Mucosa of rectum (tissue), 2 donors: ENCODE measurements around the gene RASL10A.
A peak's percentile ranks its signal among the peaks of the same experiment; 100 is the strongest.

Experiments
- H3K27ac ChIP-seq, 2 donors: one replicate each; pipeline ENCODE4 v1.7.0; 2013; ENCODE audit warnings: inconsistent platforms in 2 of 2, low read depth in 2 of 2, low read length in 2 of 2
- H3K27me3 ChIP-seq, 2 donors: one replicate each; pipeline ENCODE4 v1.7.0; 2013; ENCODE audit warnings: low read length in 2 of 2; ENCODE audit not compliant: control insufficient read depth in 2 of 2, insufficient read depth in 2 of 2
- H3K36me3 ChIP-seq, 2 donors: one replicate each; pipeline ENCODE4 v1.7.0; 2013; ENCODE audit warnings: low read length in 2 of 2; ENCODE audit not compliant: control insufficient read depth in 2 of 2, insufficient read depth in 2 of 2
- H3K4me1 ChIP-seq, 2 donors: one replicate each; pipeline ENCODE4 v1.7.0; 2013; ENCODE audit warnings: low read length in 2 of 2, mild to moderate bottlenecking in 1 of 2; ENCODE audit not compliant: control insufficient read depth in 2 of 2, insufficient read depth in 2 of 2
- H3K4me3 ChIP-seq, 2 donors: one replicate each; pipeline ENCODE4 v1.7.0; 2013; ENCODE audit warnings: low read length in 2 of 2
- H3K9ac ChIP-seq, 2 donors: one replicate each; pipeline ENCODE4 v1.7.0; 2013; ENCODE audit warnings: low read length in 2 of 2, low read depth in 1 of 2, mild to moderate bottlenecking in 1 of 2
- H3K9me3 ChIP-seq, 2 donors: one replicate each; pipeline ENCODE4 v1.7.0; 2013; ENCODE audit warnings: low read length in 2 of 2; ENCODE audit not compliant: control insufficient read depth in 2 of 2
- donor health status: healthy.
- donor health status: Normal muscosa, but diverticular disease.

RASL10A gene

DNA sequence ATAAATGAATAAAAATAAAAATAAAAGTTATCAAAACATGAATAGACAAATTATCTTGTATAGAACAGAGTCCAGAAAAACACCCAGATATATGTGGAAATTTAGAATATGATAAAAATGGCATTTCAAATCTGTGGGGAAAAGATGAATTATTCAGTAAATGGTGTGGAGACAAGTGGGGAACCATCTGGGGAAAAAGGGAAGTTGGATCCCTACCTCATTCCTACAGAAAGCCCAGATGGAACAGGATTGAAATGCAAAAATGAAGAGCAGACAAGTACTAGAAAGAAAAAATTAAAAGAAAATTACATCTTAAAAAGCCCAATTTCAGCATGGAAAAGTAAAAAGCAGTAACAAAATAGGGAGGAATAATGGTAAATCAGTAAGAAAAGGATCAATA, 8.1 kb upstream of the RASL10A start:
- H3K9me3 ChIP-seq, result no peaks in the 10 kb centered on the region
- no peak overlapping the region for H3K9ac ChIP-seq
- H3K27ac ChIP-seq, result no peak overlapping the region
- H3K4me1 ChIP-seq, result no peaks in the 10 kb centered on the region
- H3K4me3 ChIP-seq, result no peak overlapping the region
- no peaks in the 10 kb centered on the region for H3K27me3 ChIP-seq
- H3K36me3 ChIP-seq, result peaks cover 13 to 23% of the 10 kb centered on the region in 2 donors

GRCh38 chr22:29320546-29320945, 5.0 kb upstream of the RASL10A start:
- Histone ChIP-seq H3K36me3 (no peaks in the 10 kb centered on the region), H3K27me3 (peaks cover 8 to 11% of the 10 kb centered on the region in 2 donors), H3K4me1 (no peaks in the 10 kb centered on the region), H3K9ac (no peak overlapping the region), H3K27ac (no peak overlapping the region), H3K4me3 (no peak overlapping the region), H3K9me3 (no peaks in the 10 kb centered on the region)

GRCh38 chr22:29319072-29319471, 3.6 kb upstream of the RASL10A start:
- Histone ChIP-seq H3K4me1 (peaks cover 8 to 12% of the 10 kb centered on the region in 2 donors), H3K9me3 (no peaks in the 10 kb centered on the region), H3K27me3 (peaks cover 14 to 16% of the 10 kb centered on the region in 2 donors), H3K27ac (no peak overlapping the region), H3K9ac (no peak overlapping the region), H3K36me3 (no peaks in the 10 kb centered on the region), H3K4me3 (no peak overlapping the region)

- H3K36me3 ChIP-seq, result no peaks in the 10 kb centered on the region
- H3K9me3 ChIP-seq, result no peaks in the 10 kb centered on the region
- peaks cover 14 to 22% of the 10 kb centered on the region in 2 donors for H3K27me3 ChIP-seq
- no peak overlapping the region for H3K9ac ChIP-seq
- H3K27ac ChIP-seq, result no peak overlapping the region
- peaks cover 18 to 23% of the 10 kb centered on the region in 2 donors for H3K4me1 ChIP-seq
- H3K4me3 ChIP-seq, result no peak overlapping the region
Measured at GRCh38 chr22:29317827-29318454, 2.4 kb upstream of the RASL10A start.

DNA sequence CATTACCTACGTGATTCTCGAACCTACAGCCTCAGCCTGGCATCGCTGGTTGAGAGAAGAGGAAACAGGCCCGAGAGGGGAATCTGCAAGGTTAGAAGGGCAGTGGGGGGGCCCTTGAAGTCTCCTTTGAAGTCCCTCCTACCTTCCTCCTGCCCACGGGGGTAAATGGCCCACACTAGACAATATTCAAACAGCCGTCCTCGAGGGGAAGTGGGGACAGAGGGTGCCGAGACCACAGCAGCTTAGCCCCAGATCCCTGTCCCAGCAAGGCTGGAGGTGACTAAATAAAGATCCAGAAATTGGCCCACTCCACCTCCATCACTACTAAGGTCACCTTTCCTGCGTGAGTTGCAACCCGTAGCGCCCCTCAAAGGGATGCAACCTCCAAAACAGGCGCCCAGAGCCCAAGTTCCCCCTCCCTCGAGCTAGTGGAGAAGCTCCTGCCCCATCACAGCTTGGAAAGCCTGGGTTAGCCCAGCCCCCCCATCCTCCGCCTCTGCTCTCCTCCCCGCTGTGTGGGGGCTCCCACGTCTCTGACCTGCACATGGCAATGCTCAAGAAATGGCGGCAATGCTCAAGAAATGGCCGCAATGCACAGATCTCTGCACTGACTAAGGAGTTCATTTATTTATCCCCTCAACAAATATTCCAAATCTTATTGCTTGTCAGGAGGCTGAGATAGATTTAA, 788 bp upstream of the RASL10A start:
- Histone ChIP-seq H3K4me1 (peaks cover 22 to 32% of the 10 kb centered on the region in 2 donors), H3K9ac (no peak overlapping the region), H3K9me3 (no peaks in the 10 kb centered on the region), H3K27me3 (peaks cover 14 to 22% of the 10 kb centered on the region in 2 donors), H3K4me3 (no peak overlapping the region), H3K27ac (no peak overlapping the region), H3K36me3 (no peaks in the 10 kb centered on the region)

DNA sequence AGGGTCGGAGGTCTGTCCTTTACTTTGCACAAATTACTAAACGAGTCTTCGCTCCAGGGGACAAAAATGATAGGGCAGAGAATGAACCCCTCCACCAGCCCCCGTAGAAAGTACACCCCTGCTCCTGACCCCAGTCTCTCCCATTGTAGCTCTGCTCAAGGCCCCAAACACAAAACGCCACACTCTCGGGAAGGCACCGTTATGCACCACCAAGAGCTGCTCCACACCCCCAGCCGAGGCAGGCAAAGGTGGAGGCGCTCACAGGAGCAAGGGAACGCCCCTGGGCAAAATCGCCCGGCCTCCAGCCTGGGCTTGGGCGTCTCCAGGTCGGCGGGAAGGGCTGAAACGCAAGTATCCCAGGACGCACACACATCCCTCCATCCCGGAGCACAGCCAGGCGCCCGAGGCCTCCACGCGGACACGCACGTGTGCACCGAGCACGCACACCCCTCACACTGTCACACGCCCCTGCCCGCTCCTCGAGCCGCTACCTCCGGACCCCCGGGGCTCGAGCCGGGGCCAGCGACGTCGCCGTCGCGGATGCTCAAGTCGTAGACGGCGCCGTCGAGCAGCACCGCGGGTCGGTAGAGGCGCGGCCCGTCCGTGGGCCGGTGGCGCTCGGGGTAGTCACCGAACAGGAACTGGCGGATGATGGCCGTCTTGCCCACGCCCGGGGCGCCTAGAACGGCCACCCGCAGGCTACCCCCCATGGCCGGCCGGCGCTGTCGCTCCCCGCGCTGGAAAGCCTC, 786 bp downstream of the RASL10A start:
- peaks cover 36 to 45% of the 10 kb centered on the region in 2 donors for H3K4me1 ChIP-seq

DNA sequence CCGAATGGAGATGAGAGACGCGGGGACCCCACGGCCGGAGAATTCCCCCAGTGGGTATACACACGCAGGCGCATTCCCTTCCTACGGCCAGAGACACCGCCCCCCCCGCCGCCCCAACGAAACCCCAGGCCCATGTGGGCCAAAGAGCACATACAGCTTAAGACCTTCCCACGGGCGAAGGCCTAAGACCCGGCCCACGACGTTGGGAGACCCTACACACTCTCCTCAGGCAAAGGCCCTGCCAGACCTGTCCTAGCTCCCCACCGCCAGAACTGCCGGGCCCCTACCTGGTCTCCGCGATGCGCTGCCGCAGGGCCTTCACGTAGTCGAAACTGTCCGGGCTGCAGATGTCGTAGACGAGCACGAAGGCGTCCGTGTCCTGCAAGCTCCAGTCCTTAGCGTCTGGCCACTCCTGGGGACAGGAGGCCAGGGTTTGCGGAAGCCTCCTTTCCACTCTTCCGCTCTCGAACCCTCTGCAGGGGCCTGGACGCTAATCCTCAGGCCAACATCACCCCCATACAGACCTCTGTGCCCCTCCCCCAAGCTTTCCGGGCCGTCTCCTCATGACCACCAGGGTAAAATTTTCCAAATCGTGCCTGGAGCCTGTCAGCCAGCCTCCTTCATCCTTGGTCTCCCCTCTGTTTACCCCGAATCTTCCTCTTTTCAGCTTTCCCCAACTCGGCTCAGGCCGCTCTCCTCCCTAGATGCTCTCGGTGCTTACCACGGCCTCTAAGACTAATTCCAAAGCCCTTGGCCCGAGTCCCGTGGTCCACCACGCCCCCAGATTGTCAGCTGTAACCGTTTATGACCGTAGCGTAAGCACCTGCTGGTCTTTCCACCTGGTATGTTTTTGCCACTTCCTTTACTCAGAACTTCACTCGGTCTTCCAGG, 1.7 kb downstream of the RASL10A start:
- Histone ChIP-seq H3K36me3 (no peaks in the 10 kb centered on the region), H3K27ac (no peak overlapping the region), H3K4me3 (peak overlapping the region; percentile 6 to 26), H3K9me3 (no peaks in the 10 kb centered on the region), H3K27me3 (peaks cover 14 to 22% of the 10 kb centered on the region in 2 donors), H3K9ac (no peak overlapping the region), H3K4me1 (peaks cover 45 to 54% of the 10 kb centered on the region in 2 donors)

More for the DNA sequence above, 786 bp downstream of the RASL10A start:
- Histone ChIP-seq H3K9me3 (no peaks in the 10 kb centered on the region), H3K9ac (peak overlapping the region in 1 of 2 donors; percentile 16), H3K27me3 (peaks cover 14 to 22% of the 10 kb centered on the region in 2 donors), H3K27ac (no peak overlapping the region), H3K36me3 (no peaks in the 10 kb centered on the region), H3K4me3 (peak overlapping the region; percentile 1 to 22)

- Histone ChIP-seq H3K27ac (no peak overlapping the region), H3K27me3 (peaks cover 14 to 22% of the 10 kb centered on the region in 2 donors), H3K4me1 (peaks cover 51 to 61% of the 10 kb centered on the region in 2 donors), H3K4me3 (no peak overlapping the region), H3K9me3 (no peaks in the 10 kb centered on the region), H3K9ac (no peak overlapping the region), H3K36me3 (no peaks in the 10 kb centered on the region)
Measured at GRCh38 chr22:29313126-29313575, 2.3 kb downstream of the RASL10A start.

GRCh38 chr22:29312218-29313125, 3.0 kb downstream of the RASL10A start:
- Histone ChIP-seq H3K36me3 (no peaks in the 10 kb centered on the region), H3K9ac (no peak overlapping the region), H3K27ac (peak overlapping the region in 1 of 2 donors; percentile 16), H3K4me3 (no peak overlapping the region), H3K4me1 (peaks cover 58 to 65% of the 10 kb centered on the region in 2 donors), H3K9me3 (no peaks in the 10 kb centered on the region), H3K27me3 (peaks cover 14 to 22% of the 10 kb centered on the region in 2 donors)
